ENCODE data around the gene ARL15. TPM values are rescaled to one million over a fixed set of nuclear protein-coding genes. Genes with fewer than 3 reads are reported as not detected.
A peak's percentile ranks its signal among the peaks of the same experiment; 100 is the strongest.

The ARL15 gene
- total and polyA plus RNA-seq, 4 donors = 5.0 to 24.8 (median 13.3) TPM

- H3K9ac ChIP-seq (ENCODE audit: low read depth in 1 of 2, low read length in 2 of 2) = no peak overlapping the region
- no peak overlapping the region for H3K27ac ChIP-seq (ENCODE audit: low read depth in 1 of 2, low read length in 2 of 2)
- no peaks in the 10 kb centered on the region for H3K36me3 ChIP-seq (ENCODE audit: control insufficient read depth in 4 of 4, insufficient read depth in 3 of 4, low read depth in 1 of 4, low read length in 3 of 4)
- H3K4me1 ChIP-seq (ENCODE audit: control insufficient read depth in 4 of 4, insufficient read depth in 4 of 4, low read length in 3 of 4) = no peaks in the 10 kb centered on the region
- 73% methylated on average over 5 of the region's 5 CpGs for WGBS
- no peak overlapping the region for H3K4me3 ChIP-seq (ENCODE audit: low read depth in 1 of 3, low read length in 3 of 3)
- DNase-seq (ENCODE audit: low spot score) = no peak
- TF ChIP-seq GABPA (IDR thresholded peaks at IDR 0.05 in 1 of 2, conservative IDR thresholded peaks at IDR 0.05 in 1 of 2) = no peak
- no peak for TF ChIP-seq MAX (IDR thresholded peaks at IDR 0.05)
- no peaks in the 10 kb centered on the region for H3K9me3 ChIP-seq (ENCODE audit: control insufficient read depth in 4 of 4, low read length in 3 of 4)
- no peaks in the 10 kb centered on the region for H3K27me3 ChIP-seq (ENCODE audit: control insufficient read depth in 4 of 4, insufficient read depth in 4 of 4, low read length in 3 of 4)
Observed at GRCh38 chr5:54247226-54247625, 63.1 kb downstream of the ARL15 start.

- H3K9ac ChIP-seq (ENCODE audit: low read depth in 1 of 2, low read length in 2 of 2) = no peak overlapping the region
Observed at GRCh38 chr5:54243483-54244080, 66.8 kb downstream of the ARL15 start.

GRCh38 chr5:54242297-54242696, 68.1 kb downstream of the ARL15 start:
- Histone ChIP-seq H3K9ac (ENCODE audit: low read depth in 1 of 2, low read length in 2 of 2) (no peak overlapping the region), H3K36me3 (ENCODE audit: control insufficient read depth in 4 of 4, insufficient read depth in 3 of 4, low read depth in 1 of 4, low read length in 3 of 4) (no peaks in the 10 kb centered on the region), H3K4me3 (ENCODE audit: low read depth in 1 of 3, low read length in 3 of 3) (no peak overlapping the region), H3K27me3 (ENCODE audit: control insufficient read depth in 4 of 4, insufficient read depth in 4 of 4, low read length in 3 of 4) (no peaks in the 10 kb centered on the region), H3K4me1 (ENCODE audit: control insufficient read depth in 4 of 4, insufficient read depth in 4 of 4, low read length in 3 of 4) (no peaks in the 10 kb centered on the region), H3K9me3 (ENCODE audit: control insufficient read depth in 4 of 4, low read length in 3 of 4) (no peaks in the 10 kb centered on the region), H3K27ac (ENCODE audit: low read depth in 1 of 2, low read length in 2 of 2) (no peak overlapping the region)
- DNase-seq (ENCODE audit: low spot score) = no peak
- no peak for TF ChIP-seq YY1 (IDR thresholded peaks at IDR 0.05)
- no peak for TF ChIP-seq RXRA (IDR thresholded peaks at IDR 0.05)
- 88% methylated on average over 5 of the region's 5 CpGs for WGBS

More at GRCh38 chr5:54243483-54244080, 66.8 kb downstream of the ARL15 start:
- Histone ChIP-seq H3K27me3 (ENCODE audit: control insufficient read depth in 4 of 4, insufficient read depth in 4 of 4, low read length in 3 of 4) (no peaks in the 10 kb centered on the region), H3K36me3 (ENCODE audit: control insufficient read depth in 4 of 4, insufficient read depth in 3 of 4, low read depth in 1 of 4, low read length in 3 of 4) (no peaks in the 10 kb centered on the region), H3K9me3 (ENCODE audit: control insufficient read depth in 4 of 4, low read length in 3 of 4) (no peaks in the 10 kb centered on the region), H3K27ac (ENCODE audit: low read depth in 1 of 2, low read length in 2 of 2) (no peak overlapping the region), H3K4me3 (ENCODE audit: low read depth in 1 of 3, low read length in 3 of 3) (no peak overlapping the region), H3K4me1 (ENCODE audit: control insufficient read depth in 4 of 4, insufficient read depth in 4 of 4, low read length in 3 of 4) (no peaks in the 10 kb centered on the region)
- no peak for DNase-seq (ENCODE audit: low spot score)
- WGBS = 50% methylated on average over 4 of the region's 4 CpGs
- no peak for TF ChIP-seq FOXA1 (IDR thresholded peaks at IDR 0.05)
- TF ChIP-seq CTCF (IDR thresholded peaks at IDR 0.05; ENCODE audit: low read depth, low read length, missing input control) = peak; percentile 67
- peak; percentile 89 for TF ChIP-seq RAD21 (IDR thresholded peaks at IDR 0.05)

- no peaks in the 10 kb centered on the region for H3K9me3 ChIP-seq (ENCODE audit: control insufficient read depth in 4 of 4, low read length in 3 of 4)
- no peak overlapping the region for H3K4me3 ChIP-seq (ENCODE audit: low read depth in 1 of 3, low read length in 3 of 3)
- H3K36me3 ChIP-seq (ENCODE audit: control insufficient read depth in 4 of 4, insufficient read depth in 3 of 4, low read depth in 1 of 4, low read length in 3 of 4) = no peaks in the 10 kb centered on the region
- H3K27me3 ChIP-seq (ENCODE audit: control insufficient read depth in 4 of 4, insufficient read depth in 4 of 4, low read length in 3 of 4) = no peaks in the 10 kb centered on the region
- no peaks in the 10 kb centered on the region for H3K4me1 ChIP-seq (ENCODE audit: control insufficient read depth in 4 of 4, insufficient read depth in 4 of 4, low read length in 3 of 4)
- DNase-seq (ENCODE audit: low spot score) = no peak
- no peak for TF ChIP-seq FOXA2 (IDR thresholded peaks at IDR 0.05)
- TF ChIP-seq RAD21 (IDR thresholded peaks at IDR 0.05) = peak; percentile 74 to 79
- TF ChIP-seq CTCF (IDR thresholded peaks at IDR 0.05; ENCODE audit: low read depth, low read length, missing input control) = peak; percentile 52
- no peak for TF ChIP-seq JUND (IDR thresholded peaks at IDR 0.05)
- no peak overlapping the region for H3K9ac ChIP-seq (ENCODE audit: low read depth in 1 of 2, low read length in 2 of 2)
- 53% methylated on average over 2 of the region's 2 CpGs for WGBS
- H3K27ac ChIP-seq (ENCODE audit: low read depth in 1 of 2, low read length in 2 of 2) = no peak overlapping the region
Observed at GRCh38 chr5:54234304-54234933, 76.0 kb downstream of the ARL15 start.

All from liver (tissue), 9 donors.